GM10248 (cell line): ENCODE measurements around the gene UNC5B.

Experiments used
- CTCF ChIA-PET: fragments of 300-600 bp; sonication (Branson Sonifier 250); formaldehyde crosslinking; extraction: SDS; loops from one replicate; lab custom pipeline; 2021; ENCODE audit warnings: antibody characterized with exemption; lab: Yijun Ruan, JAX
- POLR2A ChIA-PET: fragments of 350-650 bp; sonication (Branson Sonifier 250); formaldehyde crosslinking; extraction: SDS; loops from one replicate; lab custom pipeline; 2020; ENCODE audit warnings: antibody characterized with exemption; lab: Yijun Ruan, JAX
- DNase-seq: peaks from one replicate; pipeline ENCODE4 v3.0.0; 2012; ENCODE audit errors: extremely low spot score
- TF ChIP-seq, protein P1 (sequence below): IDR thresholded peaks from 2 replicates; pipeline ENCODE4 v1.5.1; 2012; ENCODE audit warnings: mild to moderate bottlenecking, low read depth; ENCODE audit errors: extremely low read depth, missing control alignments, control extremely low read depth

Gene UNC5B

DNA sequence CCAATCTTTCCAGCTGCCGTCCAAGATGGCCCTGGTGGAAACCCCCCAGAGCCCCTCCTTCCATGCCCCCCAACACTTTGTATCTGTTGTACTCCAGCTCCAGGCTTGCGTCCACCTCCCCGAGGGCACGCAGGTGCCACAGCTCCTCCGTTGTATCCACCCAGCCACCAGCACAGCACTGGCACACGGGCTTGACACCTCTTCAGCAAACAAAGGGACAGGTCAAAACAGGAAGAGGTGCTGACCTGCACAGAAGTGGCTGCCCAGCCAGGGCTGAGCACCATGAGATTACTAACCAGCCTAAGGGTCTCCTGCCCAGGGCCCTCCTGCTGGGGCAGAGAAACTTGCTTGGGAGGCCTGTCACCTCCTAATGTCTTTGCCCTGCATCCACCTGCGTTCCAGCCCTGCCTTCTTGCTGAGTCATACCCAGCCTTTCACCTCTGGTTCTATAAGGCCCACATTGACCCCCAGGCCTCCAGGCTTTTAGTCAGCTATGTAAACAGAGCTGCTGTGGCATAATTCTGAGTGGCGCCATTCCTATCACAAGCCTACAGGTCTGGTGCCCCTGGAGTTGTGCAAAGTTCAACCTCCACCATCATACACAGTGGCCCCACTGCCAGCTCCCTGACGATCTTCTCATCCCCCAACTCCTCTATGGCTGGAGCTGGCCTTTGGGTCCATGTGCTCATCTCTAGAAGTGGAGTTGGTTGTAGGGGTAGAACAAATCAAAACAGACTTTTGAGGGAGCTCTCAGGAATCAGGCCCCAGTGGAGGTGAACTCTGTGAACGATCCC lies 127.6 kb downstream of the UNC5B start:
- DNase-seq, result no peak
- ChIA-PET POLR2A (no interaction called here), CTCF (interaction anchor here (1.0 to 20.2 kb wide), 7 partner anchors 9 to 230 kb away, joined by 3 to 155 read pairs (median 4); partner anchors contain the start of gene SLC29A3)
- TF ChIP-seq, protein P1, sequence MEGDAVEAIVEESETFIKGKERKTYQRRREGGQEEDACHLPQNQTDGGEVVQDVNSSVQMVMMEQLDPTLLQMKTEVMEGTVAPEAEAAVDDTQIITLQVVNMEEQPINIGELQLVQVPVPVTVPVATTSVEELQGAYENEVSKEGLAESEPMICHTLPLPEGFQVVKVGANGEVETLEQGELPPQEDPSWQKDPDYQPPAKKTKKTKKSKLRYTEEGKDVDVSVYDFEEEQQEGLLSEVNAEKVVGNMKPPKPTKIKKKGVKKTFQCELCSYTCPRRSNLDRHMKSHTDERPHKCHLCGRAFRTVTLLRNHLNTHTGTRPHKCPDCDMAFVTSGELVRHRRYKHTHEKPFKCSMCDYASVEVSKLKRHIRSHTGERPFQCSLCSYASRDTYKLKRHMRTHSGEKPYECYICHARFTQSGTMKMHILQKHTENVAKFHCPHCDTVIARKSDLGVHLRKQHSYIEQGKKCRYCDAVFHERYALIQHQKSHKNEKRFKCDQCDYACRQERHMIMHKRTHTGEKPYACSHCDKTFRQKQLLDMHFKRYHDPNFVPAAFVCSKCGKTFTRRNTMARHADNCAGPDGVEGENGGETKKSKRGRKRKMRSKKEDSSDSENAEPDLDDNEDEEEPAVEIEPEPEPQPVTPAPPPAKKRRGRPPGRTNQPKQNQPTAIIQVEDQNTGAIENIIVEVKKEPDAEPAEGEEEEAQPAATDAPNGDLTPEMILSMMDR, result no peak

DNA sequence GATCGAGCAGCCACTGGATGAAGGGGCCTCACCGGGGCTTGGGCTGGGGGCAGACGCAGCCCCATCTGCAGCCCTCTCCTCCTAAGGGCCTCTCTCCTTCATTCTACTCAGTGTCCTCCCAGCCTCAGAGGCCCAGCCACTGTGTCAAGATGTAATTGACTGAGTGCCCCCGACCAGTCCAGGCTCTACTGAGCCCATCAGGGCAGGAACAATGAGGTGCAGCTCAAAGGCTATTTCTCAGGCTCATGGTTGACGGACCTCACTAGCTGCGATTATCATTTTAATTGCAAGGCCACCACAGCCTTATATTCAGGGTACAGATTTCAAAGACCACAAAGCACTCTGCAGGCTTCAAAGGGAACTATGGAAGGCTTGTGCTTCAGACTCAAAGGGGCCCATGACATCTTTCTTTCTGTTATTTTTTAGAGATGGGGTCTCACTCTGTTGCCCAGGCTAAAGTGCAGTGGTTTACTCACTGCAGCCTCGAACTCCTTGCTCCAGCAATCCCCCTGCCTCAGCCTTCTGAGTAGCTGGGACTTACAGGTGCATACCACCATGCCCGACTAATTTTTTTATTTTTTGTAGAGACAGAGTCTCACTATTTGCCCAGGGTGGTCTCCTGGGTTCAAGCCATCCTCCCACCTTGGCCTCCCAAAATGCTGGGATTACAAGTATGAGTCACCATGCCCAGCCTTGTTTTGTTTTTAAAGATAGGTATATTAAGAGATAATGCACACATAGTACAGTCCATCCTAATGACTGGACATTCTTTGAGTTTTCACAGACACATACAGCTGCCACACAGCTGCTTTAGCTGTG lies 130.4 kb downstream of the UNC5B start:
- TF ChIP-seq, protein P1, result no peak
- CTCF ChIA-PET, result interaction anchor here (1.0 to 2.2 kb wide), 6 partner anchors 9 to 29 kb away, joined by 3 to 9 read pairs (median 3); partner anchors contain the start of gene SLC29A3
- POLR2A ChIA-PET, result no interaction called here
- DNase-seq, result no peak

DNA sequence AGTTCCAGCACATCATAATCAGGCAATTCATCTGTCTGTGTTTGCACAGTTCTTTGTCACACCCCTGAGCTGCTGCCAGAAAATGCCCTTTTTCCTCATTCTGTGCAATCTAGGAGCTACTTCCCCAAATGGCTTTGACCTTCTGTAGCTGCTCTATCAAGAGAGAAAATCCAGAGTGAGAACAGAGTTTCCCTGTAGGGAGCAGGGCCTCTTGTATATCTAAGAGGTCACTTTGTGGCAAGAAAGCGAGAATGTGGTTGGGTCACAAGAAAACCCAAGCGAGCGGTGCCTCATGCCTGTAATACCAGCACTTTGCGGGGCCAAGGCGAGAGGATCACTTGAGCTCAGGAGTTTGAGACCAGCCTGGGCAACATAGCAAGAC lies 131.0 kb downstream of the UNC5B start:
- ChIA-PET CTCF (interaction anchor here (1.0 to 2.2 kb wide), 5 partner anchors 8 to 29 kb away, joined by 3 to 9 read pairs (median 3); partner anchors contain the start of gene SLC29A3), POLR2A (no interaction called here)
- TF ChIP-seq, protein P1, result no peak
- no peak for DNase-seq

DNA sequence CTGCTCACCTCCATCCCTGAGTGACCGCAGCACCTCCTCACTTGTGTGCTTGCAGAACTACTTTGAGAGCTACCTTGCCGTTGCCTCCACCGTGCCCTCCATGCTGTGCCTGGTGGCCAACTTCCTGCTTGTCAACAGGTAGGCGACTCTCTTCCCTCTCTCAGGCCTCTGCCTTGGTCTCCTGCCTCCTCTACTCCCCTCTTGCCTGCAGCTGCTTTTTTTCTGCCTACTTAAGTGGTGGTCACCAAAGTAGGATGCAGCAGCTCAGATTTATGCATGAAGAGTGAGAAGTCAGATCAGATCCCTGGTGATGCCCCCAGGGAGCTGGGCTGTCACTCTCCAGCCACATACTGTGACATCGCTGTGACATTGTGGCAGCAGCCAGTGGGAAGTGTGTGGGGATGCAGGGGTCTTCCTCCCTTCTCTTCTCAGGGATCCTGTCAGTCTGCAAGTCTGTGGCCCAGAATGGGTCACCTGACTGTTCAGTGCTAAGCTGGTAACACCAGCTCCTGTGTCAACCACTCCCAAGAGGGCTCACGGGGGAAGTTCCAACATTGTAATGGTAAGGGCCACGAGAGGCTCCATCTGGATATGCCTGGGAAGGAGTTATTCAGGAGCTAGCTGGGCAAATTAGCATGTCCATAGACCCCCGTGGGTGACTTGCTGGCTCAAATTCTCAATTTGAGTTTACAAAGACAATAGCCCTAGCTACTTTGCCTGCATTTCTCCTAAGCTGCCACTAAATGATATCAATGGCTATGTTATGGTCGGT lies 132.0 kb downstream of the UNC5B start:
- TF ChIP-seq, protein P1, result no peak
- no peak for DNase-seq
- ChIA-PET CTCF (interaction anchor here (0.9 to 2.2 kb wide), 7 partner anchors 8 to 40 kb away, joined by 3 to 9 read pairs (median 3); partner anchors contain the start of gene SLC29A3), POLR2A (no interaction called here)

DNA sequence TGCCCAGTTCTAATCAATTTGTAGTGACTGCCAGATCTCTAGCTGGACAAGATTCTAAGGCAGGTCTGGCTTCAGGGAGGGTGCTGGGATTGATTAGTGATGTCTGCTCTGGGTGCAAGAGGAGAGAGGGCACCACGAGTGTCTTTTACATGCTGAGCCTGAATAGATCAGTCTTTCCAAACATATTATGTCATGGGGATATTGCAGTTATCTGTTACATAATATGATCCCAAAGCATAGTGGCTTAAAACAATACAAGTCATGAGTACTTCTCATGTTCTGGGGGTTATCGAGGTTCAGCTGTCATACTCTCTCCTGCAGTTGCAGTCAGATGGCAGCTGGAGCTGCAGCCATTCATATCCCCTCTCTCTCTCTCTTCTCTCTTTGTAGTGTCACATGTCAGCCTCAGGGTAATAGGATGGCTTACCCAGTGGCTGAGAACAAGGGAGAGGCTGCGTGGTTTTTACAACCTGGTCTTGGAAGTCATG lies 132.7 kb downstream of the UNC5B start:
- TF ChIP-seq, protein P1, result no peak
- CTCF ChIA-PET, result interaction anchor here (0.9 to 1.3 kb wide), 3 partner anchors 7 to 39 kb away, joined by 3 to 5 read pairs (median 3); no protein-coding TSS in a partner anchor
- POLR2A ChIA-PET, result no interaction called here
- no peak for DNase-seq
